Measurements from ENCODE around the gene JAKMIP3.

JAKMIP3 gene

DNA sequence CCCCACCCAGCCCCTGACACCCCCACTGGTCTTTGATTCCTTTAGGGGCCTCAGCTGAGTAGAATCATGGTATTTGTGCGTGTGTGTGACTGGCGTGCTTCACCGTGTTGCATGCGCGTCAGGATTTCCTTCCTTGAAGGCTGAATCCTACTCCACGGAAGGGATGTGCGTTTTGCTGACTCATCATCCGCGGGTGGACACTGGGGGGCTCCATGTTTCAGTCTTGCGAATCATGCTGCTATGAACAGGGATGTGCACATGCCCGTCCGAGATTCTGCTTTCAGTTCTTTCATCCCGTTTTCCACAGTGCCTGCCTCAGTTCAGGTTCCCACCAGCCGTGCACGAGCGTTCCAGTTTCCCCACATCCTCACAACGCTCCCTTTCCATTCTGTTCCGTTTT, 20.9 kb upstream of the JAKMIP3 start:
- DNase-seq, result no peak

DNA sequence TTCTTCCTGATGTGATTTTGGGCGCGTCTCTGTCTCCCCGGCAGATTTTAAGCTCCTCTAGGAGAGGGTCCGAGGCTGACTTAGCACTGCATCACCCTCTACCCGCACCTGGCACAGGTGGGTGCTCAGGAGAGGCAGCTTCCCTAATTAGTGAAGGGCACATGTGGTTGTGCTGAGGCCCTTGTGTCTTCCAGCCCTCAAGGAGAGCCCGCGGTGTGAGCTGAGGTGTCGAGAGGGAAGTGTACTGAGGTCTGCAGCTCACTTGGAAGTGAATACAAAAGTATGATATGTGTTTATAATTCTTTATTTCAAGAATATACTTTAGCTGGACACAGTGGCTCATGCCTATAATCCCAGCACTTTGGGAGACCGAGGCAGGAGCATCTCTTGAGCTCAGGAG, 20.4 kb upstream of the JAKMIP3 start:
- DNase-seq, result no peak

- no peak for DNase-seq
Observed at GRCh38 chr10:132047575-132048293, 18.0 kb upstream of the JAKMIP3 start.

- no peak for DNase-seq
Observed at GRCh38 chr10:132048294-132048667, 17.5 kb upstream of the JAKMIP3 start.

DNA sequence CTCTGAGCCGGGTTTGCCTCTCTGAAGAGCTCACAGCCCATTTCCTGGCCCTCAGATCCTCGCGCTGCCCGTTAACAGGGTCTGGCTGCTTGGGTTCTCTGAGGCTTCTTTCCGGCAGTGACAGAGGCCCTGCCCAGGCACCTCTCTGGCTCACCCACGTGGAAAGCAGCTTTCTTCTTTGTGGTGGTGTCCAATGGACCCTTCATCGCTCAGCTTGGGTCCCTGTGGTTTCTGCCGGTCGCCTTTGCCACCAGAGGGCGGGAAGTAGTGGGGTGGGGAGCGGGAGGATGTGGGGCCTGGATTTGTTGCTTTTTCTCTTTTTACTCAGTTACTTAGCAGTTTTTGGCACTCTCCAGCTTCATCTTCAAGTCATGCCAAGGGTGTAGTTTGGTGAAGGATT, 15.6 kb upstream of the JAKMIP3 start:
- DNase-seq, result no peak

- no peak for DNase-seq
Observed at GRCh38 chr10:132052124-132052523, 13.6 kb upstream of the JAKMIP3 start.

- DNase-seq, result no peak
Observed at GRCh38 chr10:132054564-132054963, 11.2 kb upstream of the JAKMIP3 start.

- no peak for DNase-seq
Observed at GRCh38 chr10:132055616-132056015, 10.1 kb upstream of the JAKMIP3 start.

- no peak for DNase-seq
Observed at GRCh38 chr10:132056663-132057062, 9.1 kb upstream of the JAKMIP3 start.

GRCh38 chr10:132057191-132057681, 8.5 kb upstream of the JAKMIP3 start:
- no peak for DNase-seq

DNA sequence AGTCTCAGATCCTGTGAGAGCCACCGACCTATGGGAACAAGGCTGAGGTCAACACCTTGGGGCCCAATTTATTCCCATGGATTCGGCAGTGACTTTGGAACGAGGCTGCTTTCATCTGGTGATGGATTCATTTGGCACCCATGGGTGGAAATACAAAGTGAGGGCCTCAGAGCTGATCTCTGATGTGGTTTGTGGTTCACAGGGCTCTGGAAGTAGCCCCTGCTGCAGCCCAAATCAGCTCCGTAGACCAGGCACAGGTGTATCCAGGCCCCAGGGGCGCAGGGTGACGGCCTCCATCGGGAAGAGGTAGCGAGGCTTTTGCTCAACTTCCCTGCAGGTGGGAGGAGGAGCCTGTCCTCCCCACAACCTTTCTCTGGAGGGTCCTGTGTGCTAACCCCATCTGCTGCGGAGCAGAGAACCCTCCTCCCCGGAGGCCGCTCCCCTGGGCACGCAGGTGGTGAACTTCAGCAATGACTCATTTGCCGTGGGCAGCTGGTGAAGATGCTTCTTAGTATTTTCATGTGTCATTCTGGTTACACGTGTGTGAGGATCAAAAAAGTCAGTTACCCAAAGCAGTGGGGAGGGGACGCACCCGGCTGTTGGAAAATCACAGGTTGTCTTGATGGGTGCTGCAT, 7.5 kb upstream of the JAKMIP3 start:
- no peak for DNase-seq

GRCh38 chr10:132058793-132059759, 6.7 kb upstream of the JAKMIP3 start:
- DNase-seq, result no peak

GRCh38 chr10:132059760-132060508, 5.8 kb upstream of the JAKMIP3 start:
- DNase-seq, result no peak

DNA sequence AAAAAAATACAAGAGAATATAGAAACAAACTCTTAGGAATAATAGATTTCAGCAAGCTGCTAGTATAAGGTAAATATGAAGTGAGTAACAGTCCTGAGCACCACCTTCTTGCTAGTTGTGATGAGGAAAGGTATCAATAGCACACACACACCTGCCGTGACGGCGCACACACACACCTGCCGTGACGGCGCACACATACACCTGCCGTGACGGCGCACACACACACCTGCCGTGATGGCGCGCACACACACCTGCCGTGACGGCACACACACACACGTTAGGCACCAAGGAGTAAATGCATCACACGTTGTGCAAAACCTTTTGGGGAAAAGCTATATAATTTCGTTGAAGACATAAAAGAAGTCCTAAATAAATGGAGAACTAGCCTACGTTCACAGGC, 4.7 kb upstream of the JAKMIP3 start:
- no peak for DNase-seq

DNA sequence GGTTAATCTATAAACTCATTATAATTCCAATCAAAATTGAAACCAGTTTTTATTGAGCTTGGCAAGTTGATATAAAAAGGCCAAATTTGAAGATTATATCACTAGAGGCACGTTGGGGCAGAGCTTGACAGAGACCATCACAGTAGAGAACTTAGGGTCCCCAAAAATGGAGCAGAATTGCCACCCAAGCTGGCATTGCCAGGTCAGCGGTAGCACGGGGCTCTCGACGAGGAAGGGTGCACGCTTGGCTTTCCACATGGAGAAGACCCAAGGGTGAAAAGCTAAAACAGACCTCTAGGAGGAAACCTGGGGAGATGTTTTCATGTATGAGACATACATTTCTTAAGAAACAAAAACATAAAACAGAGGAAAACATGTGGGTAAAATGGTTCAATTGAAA, 4.3 kb upstream of the JAKMIP3 start:
- no peak for DNase-seq

DNA sequence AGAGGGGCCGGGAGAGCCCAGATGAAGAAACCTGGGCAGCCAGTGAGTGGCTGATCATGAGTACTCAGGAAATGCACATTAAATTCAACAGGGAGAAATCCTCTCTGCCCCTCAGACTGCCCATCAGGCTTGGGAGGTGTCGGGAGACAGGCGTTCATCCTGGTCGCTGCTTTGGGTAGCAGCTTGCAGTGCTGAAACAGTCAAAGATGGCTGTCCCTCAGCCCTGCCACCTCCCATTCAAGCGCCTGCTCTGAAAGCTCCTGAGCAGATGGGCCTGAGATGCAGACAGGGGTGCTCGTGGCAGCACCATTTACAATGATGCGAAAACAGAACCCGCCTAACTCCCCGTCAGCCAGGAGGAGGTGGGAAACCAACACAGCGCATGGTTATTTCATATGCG, 3.6 kb upstream of the JAKMIP3 start:
- no peak for DNase-seq

DNA sequence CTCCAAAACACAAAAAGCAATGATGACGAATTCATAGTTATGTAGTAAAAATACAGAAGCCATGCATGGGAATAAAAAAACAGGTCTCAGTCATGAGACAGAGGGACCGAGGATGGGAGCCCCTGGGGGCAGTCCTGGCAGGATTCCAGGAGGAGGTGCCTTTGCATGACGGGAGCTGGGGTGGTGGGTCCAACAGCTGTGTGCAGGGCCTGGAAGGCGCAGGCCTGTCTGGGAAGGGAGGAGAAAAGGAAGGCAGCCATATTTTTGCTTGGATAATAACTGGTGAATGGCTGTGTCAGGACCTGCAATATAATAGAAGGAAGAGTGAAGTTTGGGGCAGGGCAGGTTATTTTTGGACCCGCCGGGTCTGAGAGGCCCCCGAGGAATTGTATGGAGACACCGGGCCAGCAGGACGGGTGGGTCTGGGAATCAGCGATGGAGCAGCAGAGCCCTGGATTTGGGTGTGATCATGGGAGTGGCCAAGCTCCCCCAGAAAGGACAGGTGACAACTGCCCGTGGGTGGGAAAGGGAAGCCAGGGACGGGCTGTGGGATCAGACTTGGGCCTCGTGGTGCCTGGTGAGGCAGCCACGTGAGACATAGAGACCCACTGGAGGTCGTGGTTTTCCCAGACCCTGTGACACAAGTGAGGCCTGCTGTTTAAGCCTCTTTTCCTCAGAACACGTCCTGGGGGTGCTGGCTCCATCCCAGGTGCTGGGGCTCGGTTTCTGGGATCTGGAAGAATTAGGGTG, 2.9 kb upstream of the JAKMIP3 start:
- DNase-seq, result no peak

DNA sequence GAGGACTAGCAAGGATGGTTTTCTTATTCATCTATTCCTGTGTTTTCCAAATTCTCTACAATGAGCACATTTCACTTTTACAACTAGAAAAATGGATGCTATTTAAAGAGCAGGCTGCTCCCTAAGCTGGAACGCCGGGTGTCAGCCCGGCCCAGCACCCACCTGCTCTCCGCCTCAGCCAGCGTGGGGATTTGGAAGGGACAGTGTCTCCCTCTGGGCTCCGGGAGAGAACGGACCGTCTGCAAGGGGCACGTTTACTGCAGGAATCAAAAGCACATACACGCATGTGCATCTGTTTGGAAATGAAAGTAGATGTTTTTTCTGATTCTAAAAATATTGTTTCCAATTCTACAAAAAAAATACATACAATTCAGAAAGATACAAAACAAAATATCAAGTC, 2.3 kb upstream of the JAKMIP3 start:
- DNase-seq, result no peak

DNA sequence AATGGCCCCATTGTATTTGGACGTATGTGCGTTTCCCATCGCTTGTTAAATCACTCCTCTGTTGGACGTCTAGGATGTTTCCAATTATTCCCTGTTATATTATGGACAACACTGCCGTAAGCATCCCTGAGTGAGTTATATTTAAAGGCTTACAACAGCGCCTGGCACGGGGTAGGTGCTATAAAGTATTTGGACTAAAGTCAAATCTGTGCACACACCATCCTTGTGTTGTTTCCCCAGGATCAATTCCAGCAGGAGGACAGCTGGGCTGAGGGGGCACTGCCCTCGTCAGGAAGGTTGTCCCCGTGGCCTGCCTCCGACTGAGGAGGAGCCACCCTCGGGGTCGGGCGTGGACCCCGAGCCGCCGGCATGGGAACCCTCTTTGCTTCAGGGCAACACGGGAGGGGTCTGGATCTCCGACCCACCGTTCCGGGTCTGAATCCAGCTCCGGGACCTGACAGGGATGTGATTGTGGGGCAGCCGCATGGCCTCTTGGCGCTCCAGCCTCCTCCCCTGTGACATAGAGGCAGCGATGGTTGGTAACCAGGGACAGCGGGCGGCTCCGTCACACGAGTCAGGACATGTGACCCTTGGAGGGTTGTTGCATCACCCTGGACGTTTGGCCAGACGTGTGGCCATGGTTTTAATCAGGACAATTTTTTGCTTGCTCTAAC, 1.5 kb upstream of the JAKMIP3 start:
- no peak for DNase-seq

- DNase-seq, result no peak
Observed at GRCh38 chr10:132064771-132065437, 842 bp upstream of the JAKMIP3 start.

DNA sequence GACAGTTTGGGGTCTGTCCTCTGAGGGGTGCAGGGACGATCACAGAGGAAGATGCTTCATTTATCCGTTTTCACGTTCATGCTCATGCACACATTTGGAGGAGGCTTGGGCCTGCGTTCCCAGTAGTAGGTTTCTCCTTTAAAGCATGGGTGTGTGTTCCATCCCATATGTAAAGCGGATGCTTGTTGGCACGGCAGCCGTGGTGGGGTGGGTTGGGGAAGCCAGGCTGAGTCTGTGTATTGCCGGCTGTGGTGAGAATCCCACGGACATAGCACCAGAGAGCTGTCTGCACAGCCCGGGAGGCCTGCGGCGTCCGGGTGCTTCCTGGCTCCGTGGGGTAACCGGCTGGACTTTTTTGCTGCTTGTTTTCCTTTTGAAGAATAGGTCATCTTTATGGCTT, 440 bp downstream of the JAKMIP3 start:
- no peak for DNase-seq
